GM19455 (cell line): ENCODE measurements around the gene SLC6A1.

Experiments used
- ATAC-seq: cut with Tn5 transposase; IDR thresholded peaks from one replicate; pipeline ENCODE4 v1.9.1; 2021; ENCODE audit not compliant: unreplicated experiment

The SLC6A1 gene

GRCh38 chr3:10970306-10970960, 22.1 kb upstream of the SLC6A1 start:
- no peak for ATAC-seq

GRCh38 chr3:10972072-10972782, 20.3 kb upstream of the SLC6A1 start:
- ATAC-seq: no peak

- ATAC-seq: no peak
Measured at GRCh38 chr3:10973046-10973595, 19.4 kb upstream of the SLC6A1 start.

GRCh38 chr3:10974131-10974530, 18.4 kb upstream of the SLC6A1 start:
- ATAC-seq: no peak

GRCh38 chr3:10974746-10975375, 17.7 kb upstream of the SLC6A1 start:
- no peak for ATAC-seq

GRCh38 chr3:10975695-10976234, 16.8 kb upstream of the SLC6A1 start:
- no peak for ATAC-seq

- ATAC-seq: no peak
Measured at GRCh38 chr3:10976770-10977169, 15.8 kb upstream of the SLC6A1 start.

GRCh38 chr3:10977892-10978510, 14.5 kb upstream of the SLC6A1 start:
- ATAC-seq: no peak

- no peak for ATAC-seq
Measured at GRCh38 chr3:10978956-10979355, 13.6 kb upstream of the SLC6A1 start.

GRCh38 chr3:10980312-10980711, 12.2 kb upstream of the SLC6A1 start:
- ATAC-seq: no peak

- no peak for ATAC-seq
Measured at GRCh38 chr3:10981031-10981430, 11.5 kb upstream of the SLC6A1 start.

- no peak for ATAC-seq
Measured at GRCh38 chr3:10981961-10982360, 10.6 kb upstream of the SLC6A1 start.

- ATAC-seq: no peak
Measured at GRCh38 chr3:10982782-10983181, 9.8 kb upstream of the SLC6A1 start.

GRCh38 chr3:10983219-10983916, 9.2 kb upstream of the SLC6A1 start:
- ATAC-seq: no peak

GRCh38 chr3:10984371-10984896, 8.1 kb upstream of the SLC6A1 start:
- no peak for ATAC-seq

GRCh38 chr3:10985181-10985580, 7.4 kb upstream of the SLC6A1 start:
- ATAC-seq: no peak

- no peak for ATAC-seq
Measured at GRCh38 chr3:10986592-10986991, 6.0 kb upstream of the SLC6A1 start.

- ATAC-seq: no peak
Measured at GRCh38 chr3:10988001-10988665, 4.4 kb upstream of the SLC6A1 start.

GRCh38 chr3:10988991-10989484, 3.5 kb upstream of the SLC6A1 start:
- no peak for ATAC-seq
